Measurements from ENCODE around the gene ATP10A. TPM values are rescaled to one million over a fixed set of nuclear protein-coding genes. Genes with fewer than 3 reads are reported as not detected.

Gene ATP10A
- total and polyA plus RNA-seq, 9 of the 15 experiments (the other 6 are each of a cell fraction or from before 2014, with no cell fraction given), result 0.09 TPM; not detected in 8

GRCh38 chr15:25701721-25702465, 161.2 kb downstream of the ATP10A start:
- H3K4me2 ChIP-seq (ENCODE audit: insufficient read depth, low read length), result no peak overlapping the region
- no peak for ATAC-seq
- TF ChIP-seq YBX1 (IDR thresholded peaks at IDR 0.05), result no peak
- no peak for TF ChIP-seq BMI1 (IDR thresholded peaks at IDR 0.05; ENCODE audit: low read length)
- TF ChIP-seq RAD51 (IDR thresholded peaks at IDR 0.05; ENCODE audit: borderline replicate concordance, low read depth), result no peak
- no peak for TF ChIP-seq ETV1 (tag; conservative IDR thresholded peaks at IDR 0.05; ENCODE audit: low read depth)
- no peak for TF ChIP-seq TCF7 (IDR thresholded peaks at IDR 0.05; ENCODE audit: borderline replicate concordance)
- TF ChIP-seq OTX1 (CRISPR knock-in tag; IDR thresholded peaks at IDR 0.05), result no peak
- no peak for TF ChIP-seq E2F3 (CRISPR knock-in tag; IDR thresholded peaks at IDR 0.05)
- TF ChIP-seq NR2C2 (CRISPR knock-in tag; IDR thresholded peaks at IDR 0.05), result no peak
- no peak for TF ChIP-seq NR2C2 (tag; IDR thresholded peaks at IDR 0.05)
- no peak for TF ChIP-seq RBM39 (optimal IDR thresholded peaks at IDR 0.05; ENCODE audit: low read depth, low read length)
- TF ChIP-seq HES1 (IDR thresholded peaks at IDR 0.05; ENCODE audit: low read depth), result no peak
- no peak for TF ChIP-seq PCBP2 (IDR thresholded peaks at IDR 0.05; ENCODE audit: low read depth, low read length, poor library complexity, severe bottlenecking)
- no peak for TF ChIP-seq STAT5B (CRISPR knock-in tag; IDR thresholded peaks at IDR 0.05)
- no peak for TF ChIP-seq PPARD (CRISPR knock-in tag; IDR thresholded peaks at IDR 0.05)
- no peak for TF ChIP-seq ZNF232 (CRISPR knock-in tag; IDR thresholded peaks at IDR 0.05)
- no peaks in the 10 kb centered on the region for H3K9me3 ChIP-seq (replicated peaks; ENCODE audit: control insufficient read depth, insufficient read depth, low read depth, low read length)
- no peak overlapping the region for H3K4me3 ChIP-seq
- H3K9me1 ChIP-seq (ENCODE audit: control insufficient read depth, insufficient read depth, low read length), result no peaks in the 10 kb centered on the region
- CTCF ChIA-PET (ENCODE audit: low intra/inter-chr PET ratio), result no interaction called here
- DNase-seq (ENCODE audit: extremely low read depth in 1 of 4, low spot score in 3 of 4), result no peak
- in situ Hi-C loops (cut with MboI) (no loop called here), intact Hi-C loops (cut with micrococcal nuclease) (no loop called here)
- H4K20me1 ChIP-seq (replicated peaks; ENCODE audit: control insufficient read depth, insufficient read depth, low read length), result no peaks in the 10 kb centered on the region
- FAIRE-seq, result no peak
- BruUV-seq (replicated peaks), result no TSS peak
- H3K9ac ChIP-seq (ENCODE audit: insufficient read depth in 1 of 2, low read depth in 2 of 2, low read length in 2 of 2), result no peak overlapping the region
- WGBS (ENCODE audit: insufficient coverage, low coverage, missing lambda C conversion rate), result 1% methylated on average over 19 of the region's 19 CpGs
- no peak overlapping the region for H2AFZ ChIP-seq (ENCODE audit: low read depth, low read length)
- H3K36me3 ChIP-seq (ENCODE audit: control insufficient read depth, insufficient read depth, low read length), result no peaks in the 10 kb centered on the region
- no peaks in the 10 kb centered on the region for H3K79me2 ChIP-seq (ENCODE audit: control insufficient read depth, insufficient read depth, low read length)
- POLR2A ChIA-PET, result interaction anchor here (0.6 kb wide), 1 partner anchor 292 kb away, joined by 3 read pairs; no protein-coding TSS in a partner anchor
- no peaks in the 10 kb centered on the region for H3K4me1 ChIP-seq (replicated peaks in 1 of 2; ENCODE audit: control insufficient read depth in 2 of 2, insufficient read depth in 2 of 2, low read length in 2 of 2)
- no peak overlapping the region for H3K27ac ChIP-seq (ENCODE audit: extremely low read depth, low read depth, low read length)
- H3K27me3 ChIP-seq (ENCODE audit: control insufficient read depth in 2 of 2, insufficient read depth in 2 of 2, low read length in 2 of 2), result peaks cover 2 to 35% of the 10 kb centered on the region in 2 experiments; a peak in 2 of 5 replicates
